Immature natural killer cell (primary cell): Measurements from ENCODE around the gene CTSE. TPM values are rescaled to one million over a fixed set of nuclear protein-coding genes. Genes with fewer than 3 reads are reported as not detected.

ENCODE experiments used
- DNase-seq, 3 donors: peaks; one replicate each; pipeline ENCODE4 v3.0.0; 2022; ENCODE audit warnings: mixed read lengths in 1 of 3
- H3K27ac Mint-ChIP-seq, 6 donors: one replicate each; pipeline ENCODE4 v1.8.0; 2020; ENCODE audit warnings: mixed read lengths in 6 of 6, mild to moderate bottlenecking in 5 of 6, inconsistent platforms in 4 of 6, moderate library complexity in 3 of 6
- H3K27me3 Mint-ChIP-seq, 3 donors: one replicate each; pipeline ENCODE4 v1.8.0; 2020 to 2021; ENCODE audit warnings: low read depth in 3 of 3, mild to moderate bottlenecking in 3 of 3, mixed read lengths in 3 of 3, moderate library complexity in 3 of 3, inconsistent platforms in 1 of 3
- H3K36me3 Mint-ChIP-seq, 3 donors: one replicate each; pipeline ENCODE4 v1.8.0; 2020; ENCODE audit warnings: mixed read lengths in 3 of 3, inconsistent platforms in 2 of 3, mild to moderate bottlenecking in 2 of 3
- H3K4me1 Mint-ChIP-seq, 2 donors: one replicate each; pipeline ENCODE4 v1.8.0; 2020; ENCODE audit warnings: inconsistent platforms in 2 of 2, mild to moderate bottlenecking in 2 of 2, mixed read lengths in 2 of 2, moderate library complexity in 1 of 2
- H3K4me3 Mint-ChIP-seq, 5 donors: one replicate each; pipeline ENCODE4 v1.8.0; 2020; ENCODE audit warnings: mild to moderate bottlenecking in 5 of 5, mixed read lengths in 5 of 5, inconsistent platforms in 3 of 5, moderate library complexity in 3 of 5
- H3K9me3 Mint-ChIP-seq, 6 donors: one replicate each; pipeline ENCODE4 v1.8.0; 2020; ENCODE audit warnings: mild to moderate bottlenecking in 6 of 6, mixed read lengths in 6 of 6, inconsistent platforms in 4 of 6, moderate library complexity in 3 of 6
- polyA plus RNA-seq, 3 donors: library from polyadenylated mRNA; unstranded; fragments of 300-500 nt; fragmentation: Illumina TruSeq; gene quantifications; one replicate each; pipeline ENCODE4 v1.2.3, GENCODE V29; 2021

Gene CTSE
- polyA plus RNA-seq, 3 donors from 2014 or later: not detected

GRCh38 chr1:206020393-206021007, 3.2 kb downstream of the CTSE start:
- no peaks in the 10 kb centered on the region for H3K9me3 Mint-ChIP-seq
- DNase-seq: no peak
- no peak overlapping the region for H3K4me3 Mint-ChIP-seq
- no peaks in the 10 kb centered on the region for H3K4me1 Mint-ChIP-seq
- H3K36me3 Mint-ChIP-seq: no peaks in the 10 kb centered on the region
- peaks cover 0 to 5% (median 0%) of the 10 kb centered on the region in 3 donors for H3K27me3 Mint-ChIP-seq
- no peak overlapping the region for H3K27ac Mint-ChIP-seq

GRCh38 chr1:206015071-206015470, 8.6 kb downstream of the CTSE start:
- Mint-ChIP-seq H3K27ac (no peak overlapping the region), H3K4me1 (peaks cover 19 to 22% of the 10 kb centered on the region in 2 donors), H3K27me3 (peaks cover 0 to 5% (median 2%) of the 10 kb centered on the region in 3 donors), H3K4me3 (no peak overlapping the region), H3K36me3 (no peaks in the 10 kb centered on the region), H3K9me3 (no peaks in the 10 kb centered on the region)
- DNase-seq: no peak

GRCh38 chr1:206014601-206015000, 9.1 kb downstream of the CTSE start:
- H3K9me3 Mint-ChIP-seq: no peaks in the 10 kb centered on the region
- H3K4me1 Mint-ChIP-seq: peaks cover 19 to 22% of the 10 kb centered on the region in 2 donors
- no peak overlapping the region for H3K4me3 Mint-ChIP-seq
- peaks cover 0 to 5% (median 2%) of the 10 kb centered on the region in 3 donors for H3K27me3 Mint-ChIP-seq
- H3K36me3 Mint-ChIP-seq: no peaks in the 10 kb centered on the region
- no peak for DNase-seq
- no peak overlapping the region for H3K27ac Mint-ChIP-seq

- DNase-seq: no peak
- H3K27me3 Mint-ChIP-seq: peaks cover 0 to 4% (median 2%) of the 10 kb centered on the region in 3 donors
- no peaks in the 10 kb centered on the region for H3K9me3 Mint-ChIP-seq
- H3K27ac Mint-ChIP-seq: no peak overlapping the region
- H3K4me3 Mint-ChIP-seq: peak overlapping the region in 1 of 5 donors; percentile 15
- H3K4me1 Mint-ChIP-seq: peaks cover 19 to 22% of the 10 kb centered on the region in 2 donors
- H3K36me3 Mint-ChIP-seq: no peaks in the 10 kb centered on the region
These were observed 10.5 kb downstream of the CTSE start for GRCh38 chr1:206013026-206013795.

DNA sequence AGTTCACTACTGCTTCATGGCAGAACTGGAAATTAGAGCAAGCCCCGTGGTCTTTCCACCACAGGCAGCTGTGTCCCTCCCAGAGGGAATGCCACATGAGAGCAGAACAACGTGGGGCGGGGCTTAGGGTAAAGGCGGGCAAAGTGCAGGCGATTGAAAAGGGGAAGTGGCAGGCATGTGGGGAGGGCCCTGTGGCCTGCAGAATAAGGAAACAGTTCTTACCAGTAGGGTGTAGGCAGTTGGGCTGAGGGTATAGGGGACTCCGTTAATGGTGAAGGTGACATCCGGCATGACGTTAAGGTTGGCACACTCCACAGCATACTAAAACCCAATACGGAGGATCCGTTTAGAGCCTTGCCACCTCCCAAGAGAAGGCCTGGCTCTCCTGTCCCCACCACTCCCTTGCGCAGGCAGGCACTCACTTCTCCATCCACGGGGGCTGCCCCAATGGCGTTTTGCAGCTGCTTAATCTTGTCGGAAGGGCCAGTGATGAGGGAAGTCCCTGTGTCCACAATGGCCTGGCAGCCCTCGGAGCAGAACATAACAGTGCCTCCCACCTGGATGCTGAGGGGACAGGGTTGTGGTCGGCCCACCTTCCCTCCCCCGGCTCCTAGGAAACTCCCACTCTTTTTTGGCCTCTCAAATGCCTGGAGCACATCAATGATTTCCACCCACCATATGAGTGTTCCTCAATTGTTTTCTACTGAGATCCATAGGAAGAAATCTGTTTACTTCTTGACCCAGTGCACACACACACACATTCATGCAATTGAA, 11.4 kb downstream of the CTSE start:
- H3K36me3 Mint-ChIP-seq: no peaks in the 10 kb centered on the region
- peak overlapping the region in 3 of 5 donors; percentile 2 to 73 (median 72) for H3K4me3 Mint-ChIP-seq
- H3K9me3 Mint-ChIP-seq: no peaks in the 10 kb centered on the region
- H3K4me1 Mint-ChIP-seq: peaks cover 19 to 22% of the 10 kb centered on the region in 2 donors
- H3K27me3 Mint-ChIP-seq: peaks cover 0 to 4% (median 2%) of the 10 kb centered on the region in 3 donors
- peak; percentile 22 to 28 (median 28) for DNase-seq
- H3K27ac Mint-ChIP-seq: peak overlapping the region in 1 of 6 donors; percentile 2

GRCh38 chr1:206011057-206011456, 12.6 kb downstream of the CTSE start:
- no peaks in the 10 kb centered on the region for H3K9me3 Mint-ChIP-seq

DNA sequence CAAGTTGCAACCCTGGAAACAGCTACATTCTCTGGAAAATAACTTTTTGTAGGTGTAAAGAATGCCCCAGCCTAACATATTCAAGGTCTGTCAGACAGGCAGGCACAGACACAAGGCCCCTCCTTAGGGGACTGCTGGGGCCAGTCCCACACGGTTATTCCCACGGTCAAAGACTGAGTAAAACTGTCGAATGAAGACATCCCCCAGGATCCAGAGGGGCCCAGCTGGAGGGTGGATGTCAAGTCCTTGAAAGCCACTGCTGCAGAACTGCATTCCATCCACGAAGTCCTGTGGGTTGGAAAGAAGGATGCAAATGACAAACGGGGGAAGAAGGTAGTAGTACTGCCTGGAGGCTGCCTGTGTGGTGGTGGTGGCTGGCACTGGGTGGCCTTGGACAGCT, 13.6 kb downstream of the CTSE start:
- Mint-ChIP-seq H3K4me1 (peaks cover 19 to 22% of the 10 kb centered on the region in 2 donors), H3K9me3 (no peaks in the 10 kb centered on the region)

More at GRCh38 chr1:206011057-206011456, 12.6 kb downstream of the CTSE start:
- Mint-ChIP-seq H3K4me3 (no peak overlapping the region), H3K27me3 (peaks cover 0 to 4% (median 2%) of the 10 kb centered on the region in 3 donors), H3K36me3 (no peaks in the 10 kb centered on the region), H3K27ac (no peak overlapping the region), H3K4me1 (peaks cover 19 to 22% of the 10 kb centered on the region in 2 donors)
- no peak for DNase-seq

DNA sequence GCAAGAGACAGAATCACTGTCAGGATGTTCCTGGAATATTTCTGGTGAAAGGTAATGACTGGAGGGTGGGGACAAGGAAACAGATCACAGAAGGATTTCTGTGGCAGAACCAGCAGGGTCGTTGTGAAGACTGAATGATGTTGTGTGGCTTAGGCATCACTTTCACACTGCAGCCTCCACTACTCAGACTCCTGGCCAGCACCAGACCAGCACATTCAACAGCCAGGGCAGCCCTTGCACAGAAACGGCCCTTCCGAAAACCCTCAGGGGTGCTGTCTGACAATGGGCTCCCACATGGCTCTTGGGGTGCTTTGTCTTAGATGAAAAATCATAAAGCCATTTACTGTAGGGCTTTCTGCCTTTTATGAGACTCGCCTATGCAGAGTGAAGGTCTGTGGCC, 16.7 kb downstream of the CTSE start:
- Mint-ChIP-seq H3K4me3 (no peak overlapping the region), H3K4me1 (peaks cover 3 to 4% of the 10 kb centered on the region in 2 donors), H3K36me3 (no peaks in the 10 kb centered on the region), H3K27ac (no peak overlapping the region), H3K9me3 (no peaks in the 10 kb centered on the region), H3K27me3 (peaks cover 0 to 3% (median 0%) of the 10 kb centered on the region in 3 donors)
- no peak for DNase-seq

More for the DNA sequence above, 13.6 kb downstream of the CTSE start:
- Mint-ChIP-seq H3K36me3 (no peaks in the 10 kb centered on the region), H3K27me3 (peaks cover 0 to 4% (median 2%) of the 10 kb centered on the region in 3 donors), H3K4me3 (no peak overlapping the region), H3K27ac (no peak overlapping the region)
- no peak for DNase-seq

- DNase-seq: no peak
- Mint-ChIP-seq H3K9me3 (no peaks in the 10 kb centered on the region), H3K4me1 (no peaks in the 10 kb centered on the region), H3K27ac (peak overlapping the region in 1 of 6 donors; percentile 2), H3K27me3 (peaks cover 0 to 1% (median 0%) of the 10 kb centered on the region in 3 donors), H3K4me3 (no peak overlapping the region), H3K36me3 (no peaks in the 10 kb centered on the region)
These were observed 17.9 kb downstream of the CTSE start for GRCh38 chr1:206005778-206006180.

DNA sequence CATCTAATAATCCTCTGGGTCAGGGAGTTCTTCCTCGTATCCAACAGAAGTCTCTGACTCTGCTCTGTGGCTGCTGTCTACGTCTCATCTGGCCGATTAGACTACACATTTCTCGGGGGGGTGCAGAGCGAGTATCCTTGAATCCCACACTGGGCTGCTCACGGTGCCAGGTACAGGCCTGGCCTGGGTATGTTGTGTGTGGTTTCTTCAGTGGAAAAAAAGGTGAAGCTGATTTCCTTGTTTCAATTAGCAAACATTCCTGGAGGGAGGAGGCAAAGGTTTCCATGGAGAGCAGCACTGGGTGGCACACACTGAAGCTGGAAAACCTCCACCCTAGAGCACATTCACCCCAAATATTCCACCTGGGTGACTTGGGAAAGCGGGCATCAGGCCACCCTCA, 18.5 kb downstream of the CTSE start:
- Mint-ChIP-seq H3K9me3 (no peaks in the 10 kb centered on the region), H3K4me1 (no peaks in the 10 kb centered on the region), H3K27me3 (no peaks in the 10 kb centered on the region), H3K36me3 (no peaks in the 10 kb centered on the region), H3K4me3 (no peak overlapping the region), H3K27ac (no peak overlapping the region)
- DNase-seq: no peak

DNA sequence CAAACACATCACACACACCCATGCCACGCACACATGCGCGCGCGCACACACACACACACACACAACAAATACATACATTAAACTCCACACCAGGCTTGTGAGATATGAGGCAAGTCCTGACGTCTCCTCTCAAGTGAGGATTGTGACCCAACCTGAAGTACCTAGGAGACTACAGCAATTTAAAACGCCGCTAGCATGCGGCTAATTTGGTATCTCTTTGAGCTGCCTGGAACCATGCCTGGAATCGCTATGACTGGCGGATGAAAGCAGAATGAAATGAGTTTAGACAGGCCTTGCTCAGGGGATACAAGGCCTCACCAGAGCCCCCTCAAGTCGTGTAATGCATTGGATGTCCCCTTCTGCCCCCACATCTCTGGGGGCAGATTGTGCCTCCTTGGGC, 18.9 kb downstream of the CTSE start:
- DNase-seq: no peak
- Mint-ChIP-seq H3K4me3 (no peak overlapping the region), H3K36me3 (no peaks in the 10 kb centered on the region), H3K27me3 (no peaks in the 10 kb centered on the region), H3K9me3 (no peaks in the 10 kb centered on the region), H3K4me1 (no peaks in the 10 kb centered on the region), H3K27ac (no peak overlapping the region)

DNA sequence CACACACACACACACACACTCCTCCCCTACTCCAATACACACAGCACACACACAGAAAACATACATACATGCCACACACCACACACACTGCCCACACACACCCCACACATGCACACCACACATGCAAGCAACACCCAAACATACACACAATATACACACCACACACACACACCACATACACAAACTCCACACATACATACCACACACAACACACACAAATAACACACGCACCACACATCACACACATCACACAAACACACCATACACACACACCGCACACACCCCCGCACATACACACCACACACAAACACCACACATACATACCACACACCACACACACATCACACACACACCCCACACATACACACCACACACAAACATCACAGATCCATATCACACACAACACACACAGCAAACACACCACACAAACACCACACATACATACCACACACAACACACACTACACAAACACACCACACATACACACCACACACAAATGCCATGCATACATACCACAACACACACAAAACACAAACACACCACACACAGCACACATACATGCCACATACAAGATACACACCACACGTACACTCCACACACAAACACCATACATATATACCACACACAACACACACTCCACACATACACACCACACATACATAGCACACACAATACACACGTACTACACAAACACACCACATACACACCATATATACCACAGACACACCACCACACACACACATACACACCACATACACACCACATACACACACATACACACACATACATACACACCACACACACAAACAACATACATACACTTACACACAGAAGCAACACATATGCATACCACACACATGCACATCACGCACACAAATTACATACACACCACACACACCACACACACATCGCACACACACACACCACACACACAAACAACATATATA, 19.6 kb downstream of the CTSE start:
- DNase-seq: no peak
- H3K4me3 Mint-ChIP-seq: no peak overlapping the region
- no peaks in the 10 kb centered on the region for H3K27me3 Mint-ChIP-seq
- peak overlapping the region in 1 of 6 donors; percentile 37 for H3K27ac Mint-ChIP-seq
- H3K4me1 Mint-ChIP-seq: no peaks in the 10 kb centered on the region
- no peaks in the 10 kb centered on the region for H3K9me3 Mint-ChIP-seq
- H3K36me3 Mint-ChIP-seq: no peaks in the 10 kb centered on the region
